ENCODE results near the gene TRMT61A.

Gene TRMT61A

DNA sequence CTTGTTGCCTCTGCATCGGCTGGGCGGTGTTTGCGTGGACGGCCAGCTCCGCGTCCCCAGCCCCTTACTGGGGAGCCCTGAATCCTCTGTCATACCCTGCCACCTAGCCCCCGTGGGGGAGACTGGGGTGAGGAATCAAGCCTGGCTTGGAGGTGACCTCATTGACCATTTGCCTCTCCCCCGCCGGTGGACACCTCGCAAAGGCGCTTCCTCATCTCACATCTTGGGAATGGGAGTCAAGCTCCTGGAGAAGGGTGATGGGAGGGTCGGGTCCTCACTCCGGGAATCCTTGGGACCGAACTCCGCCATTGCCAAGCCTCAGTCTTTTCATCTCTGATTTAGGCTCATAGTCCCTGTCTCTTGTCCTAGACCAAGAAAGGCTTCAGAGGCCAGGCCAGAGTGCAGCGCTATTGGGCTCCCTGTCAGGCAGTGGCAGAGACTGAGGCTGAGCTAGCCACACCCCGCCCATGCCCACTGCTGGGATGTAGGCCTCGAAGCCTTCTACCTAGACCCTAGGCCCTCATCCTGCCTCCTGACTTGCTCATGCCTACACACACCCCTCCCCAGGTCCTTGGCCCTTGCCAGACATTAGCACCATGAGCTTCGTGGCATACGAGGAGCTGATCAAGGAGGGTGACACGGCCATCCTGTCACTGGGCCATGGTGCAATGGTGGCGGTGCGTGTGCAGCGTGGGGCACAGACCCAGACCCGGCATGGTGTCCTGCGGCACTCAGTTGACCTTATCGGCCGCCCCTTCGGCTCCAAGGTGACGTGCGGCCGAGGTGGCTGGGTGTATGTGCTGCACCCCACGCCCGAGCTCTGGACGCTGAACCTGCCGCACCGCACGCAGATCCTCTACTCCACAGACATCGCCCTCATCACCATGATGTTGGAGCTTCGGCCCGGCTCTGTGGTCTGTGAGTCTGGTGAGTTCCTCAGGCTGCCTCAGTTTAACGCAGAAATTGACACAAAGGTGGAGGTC, 678 bp downstream of the TRMT61A start:
- TF ChIP-seq, protein P1, sequence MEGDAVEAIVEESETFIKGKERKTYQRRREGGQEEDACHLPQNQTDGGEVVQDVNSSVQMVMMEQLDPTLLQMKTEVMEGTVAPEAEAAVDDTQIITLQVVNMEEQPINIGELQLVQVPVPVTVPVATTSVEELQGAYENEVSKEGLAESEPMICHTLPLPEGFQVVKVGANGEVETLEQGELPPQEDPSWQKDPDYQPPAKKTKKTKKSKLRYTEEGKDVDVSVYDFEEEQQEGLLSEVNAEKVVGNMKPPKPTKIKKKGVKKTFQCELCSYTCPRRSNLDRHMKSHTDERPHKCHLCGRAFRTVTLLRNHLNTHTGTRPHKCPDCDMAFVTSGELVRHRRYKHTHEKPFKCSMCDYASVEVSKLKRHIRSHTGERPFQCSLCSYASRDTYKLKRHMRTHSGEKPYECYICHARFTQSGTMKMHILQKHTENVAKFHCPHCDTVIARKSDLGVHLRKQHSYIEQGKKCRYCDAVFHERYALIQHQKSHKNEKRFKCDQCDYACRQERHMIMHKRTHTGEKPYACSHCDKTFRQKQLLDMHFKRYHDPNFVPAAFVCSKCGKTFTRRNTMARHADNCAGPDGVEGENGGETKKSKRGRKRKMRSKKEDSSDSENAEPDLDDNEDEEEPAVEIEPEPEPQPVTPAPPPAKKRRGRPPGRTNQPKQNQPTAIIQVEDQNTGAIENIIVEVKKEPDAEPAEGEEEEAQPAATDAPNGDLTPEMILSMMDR (conservative IDR thresholded peaks at IDR 0.05; ENCODE audit: low read depth, low read length), result no peak
- peak overlapping the region; percentile 71 for H3K4me3 ChIP-seq (ENCODE audit: low read depth, low read length)
- no peak for DNase-seq (ENCODE audit: low read depth)

DNA sequence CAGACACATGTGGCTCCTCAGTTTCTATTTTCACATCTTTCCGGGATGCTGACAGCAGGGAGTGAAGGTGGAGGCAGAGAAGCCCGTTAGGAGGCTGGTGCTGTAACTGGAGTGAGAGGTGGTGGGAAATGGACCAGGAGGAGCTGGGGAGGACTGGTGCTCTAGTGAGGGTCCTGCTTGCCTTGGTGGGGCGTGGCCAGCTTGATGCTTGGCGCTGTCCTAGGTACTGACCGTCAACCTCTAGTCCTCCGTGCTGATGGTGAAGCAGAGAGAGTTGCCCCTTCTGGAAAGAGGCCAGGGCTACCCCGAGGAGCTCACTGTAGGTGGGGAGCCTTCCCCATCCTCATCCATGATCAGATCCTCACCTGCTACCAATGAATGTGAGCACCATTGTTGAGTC, 1.4 kb downstream of the TRMT61A start:
- no peak for DNase-seq (ENCODE audit: low read depth)
- TF ChIP-seq, protein P1 (conservative IDR thresholded peaks at IDR 0.05; ENCODE audit: low read depth, low read length), result no peak
- H3K4me3 ChIP-seq (ENCODE audit: low read depth, low read length), result peak overlapping the region; percentile 71

DNA sequence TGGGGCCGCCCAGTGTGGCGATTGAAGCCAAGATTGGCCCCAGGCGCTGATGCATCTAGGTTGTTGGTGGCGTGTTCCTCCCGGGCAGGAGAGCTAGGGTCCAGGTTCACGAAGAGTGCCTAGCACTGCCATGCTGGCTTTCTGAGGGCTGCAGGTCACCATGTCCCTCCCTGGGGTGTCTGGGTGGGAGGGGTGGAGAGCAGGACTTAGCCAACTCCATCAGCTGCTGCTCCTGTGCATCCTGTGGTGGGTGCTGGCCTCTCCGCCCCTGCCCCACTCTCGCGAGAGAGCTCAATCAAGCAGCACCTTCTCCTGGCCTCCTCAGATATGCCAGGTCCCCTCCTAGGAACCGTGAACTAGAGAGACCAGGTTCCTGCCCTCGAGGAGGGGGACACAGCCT, 1.8 kb downstream of the TRMT61A start:
- no peak for DNase-seq (ENCODE audit: low read depth)
- no peak overlapping the region for H3K4me3 ChIP-seq (ENCODE audit: low read depth, low read length)
- TF ChIP-seq, protein P1 (conservative IDR thresholded peaks at IDR 0.05; ENCODE audit: low read depth, low read length), result no peak

DNA sequence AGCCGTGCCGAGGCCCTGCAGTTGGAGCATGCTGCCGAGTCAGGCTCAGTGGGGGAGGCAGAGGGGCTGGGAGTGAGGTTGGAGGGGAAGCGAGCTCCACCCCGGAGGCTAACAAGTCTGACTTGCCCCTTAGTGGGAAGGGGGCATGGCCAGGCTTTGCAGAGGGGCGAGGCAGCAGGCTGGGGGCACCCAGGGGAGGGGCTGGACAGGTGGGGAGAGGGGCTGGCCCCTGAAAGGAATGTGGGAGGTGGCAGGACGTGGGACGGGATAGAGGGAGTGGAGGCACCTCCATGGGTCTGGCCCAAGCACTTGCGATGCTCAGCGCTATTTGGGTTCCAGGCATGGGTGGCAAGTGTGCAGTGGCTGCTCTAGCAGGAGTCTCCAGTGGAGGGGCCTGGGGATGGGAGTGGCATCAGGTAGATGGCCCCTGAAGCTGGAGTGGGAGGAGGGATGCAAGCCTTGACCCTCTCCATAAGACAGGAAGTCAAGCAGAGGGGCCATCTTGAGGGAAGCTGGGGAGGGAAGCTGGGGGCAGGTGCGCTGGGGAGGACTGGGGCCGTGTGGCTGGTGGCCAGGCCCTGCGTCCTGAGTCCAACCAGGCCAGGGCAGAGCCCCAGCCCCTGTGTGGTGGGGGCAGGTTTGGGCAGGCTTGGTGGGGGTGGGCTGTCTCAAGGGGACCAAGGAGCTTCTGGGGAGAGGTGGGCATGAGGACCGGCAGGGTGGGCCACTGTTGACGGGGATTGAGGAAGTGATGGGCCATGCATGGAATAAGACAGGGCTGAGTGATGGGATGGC, 2.6 kb downstream of the TRMT61A start:
- H3K4me3 ChIP-seq (ENCODE audit: low read depth, low read length), result no peak overlapping the region
- TF ChIP-seq, protein P1 (conservative IDR thresholded peaks at IDR 0.05; ENCODE audit: low read depth, low read length), result no peak
- no peak for DNase-seq (ENCODE audit: low read depth)

DNA sequence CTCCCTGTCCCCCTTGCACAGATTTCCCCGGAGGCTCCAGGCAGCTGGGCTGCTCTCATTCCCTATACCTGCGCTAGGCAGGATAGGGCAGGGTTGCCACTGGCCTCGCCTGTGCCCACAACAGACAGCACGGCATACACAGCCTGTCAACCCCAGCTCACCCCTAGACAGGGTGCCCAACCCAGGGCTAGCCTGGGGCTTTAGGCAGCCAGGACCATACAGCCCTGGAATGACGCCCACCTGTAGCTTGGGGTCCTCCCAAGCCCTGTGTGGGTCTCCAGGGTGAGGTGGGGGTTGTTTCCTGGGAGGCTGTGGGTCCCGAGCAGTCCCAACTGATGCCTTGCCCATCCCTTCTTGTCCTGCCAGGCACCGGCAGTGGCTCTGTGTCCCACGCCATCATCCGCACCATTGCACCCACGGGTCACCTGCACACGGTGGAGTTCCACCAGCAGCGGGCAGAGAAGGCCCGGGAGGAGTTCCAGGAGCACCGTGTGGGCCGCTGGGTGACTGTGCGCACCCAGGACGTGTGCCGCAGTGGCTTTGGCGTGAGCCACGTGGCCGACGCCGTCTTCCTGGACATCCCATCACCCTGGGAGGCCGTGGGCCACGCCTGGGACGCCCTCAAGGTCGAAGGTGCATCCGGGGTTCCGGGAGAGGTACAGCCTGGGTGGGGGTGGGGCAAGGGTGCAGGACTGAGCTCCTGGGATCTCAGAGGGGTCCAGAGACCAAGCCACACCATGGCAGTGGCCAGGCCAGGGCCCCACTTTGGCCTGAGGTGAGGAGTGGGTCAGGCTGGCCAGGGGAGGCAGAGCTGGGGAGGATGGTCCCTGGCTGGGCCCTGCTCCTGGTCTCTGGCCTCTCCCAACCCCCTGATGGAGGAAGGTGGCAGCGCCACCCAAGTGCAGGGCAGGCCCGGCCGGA, 3.5 kb downstream of the TRMT61A start:
- H3K4me3 ChIP-seq (ENCODE audit: low read depth, low read length), result no peak overlapping the region
- TF ChIP-seq, protein P1 (conservative IDR thresholded peaks at IDR 0.05; ENCODE audit: low read depth, low read length), result no peak
- DNase-seq (ENCODE audit: low read depth), result no peak
